Measurements from ENCODE around the gene FIBP.
A peak's percentile ranks its signal among the peaks of the same experiment; 100 is the strongest.
"Not testable (repeated sequence)": the region's sequence is repeated elsewhere in the genome, so short reads cannot be mapped to it uniquely, and the experiment has no call there.

The FIBP gene

GRCh38 chr11:65859095-65859811 is 29.0 kb downstream of the FIBP start:
- DNase-seq (ENCODE audit: low read depth): peak; percentile 95

GRCh38 chr11:65858681-65859087 is 29.6 kb downstream of the FIBP start:
- no peak for DNase-seq (ENCODE audit: low read depth)

GRCh38 chr11:65857853-65858680 is 30.2 kb downstream of the FIBP start, which contains the start of gene CFL1:
Gene CFL1, minus strand, starts transcription at chr11:65858180. Its CDS starts 81 bp downstream, at chr11:65858099.
- DNase-seq (ENCODE audit: low read depth): peak; percentile 95

- no peak for DNase-seq (ENCODE audit: low read depth)
These were observed 30.8 kb downstream of the FIBP start for GRCh38 chr11:65857500-65857852.

GRCh38 chr11:65856689-65857499 is 31.4 kb downstream of the FIBP start:
- peak; percentile 76 for DNase-seq (ENCODE audit: low read depth)

- DNase-seq (ENCODE audit: low read depth): no peak
These were observed 32.3 kb downstream of the FIBP start for GRCh38 chr11:65855927-65856363.

- DNase-seq (ENCODE audit: low read depth): no peak
These were observed 33.1 kb downstream of the FIBP start for GRCh38 chr11:65854852-65855837.

GRCh38 chr11:65854161-65854592 is 34.1 kb downstream of the FIBP start:
- DNase-seq (ENCODE audit: low read depth): no peak

GRCh38 chr11:65853246-65853979 is 34.9 kb downstream of the FIBP start:
- no peak for DNase-seq (ENCODE audit: low read depth)

- no peak for DNase-seq (ENCODE audit: low read depth)
These were observed 35.6 kb downstream of the FIBP start for GRCh38 chr11:65852508-65853245.

- DNase-seq (ENCODE audit: low read depth): no peak
These were observed 36.3 kb downstream of the FIBP start for GRCh38 chr11:65851811-65852507.

- no peak for DNase-seq (ENCODE audit: low read depth)
These were observed 37.1 kb downstream of the FIBP start for GRCh38 chr11:65851083-65851579.

GRCh38 chr11:65850217-65851082 is 37.8 kb downstream of the FIBP start:
- DNase-seq (ENCODE audit: low read depth): no peak

GRCh38 chr11:65849771-65850216 is 38.5 kb downstream of the FIBP start:
- DNase-seq (ENCODE audit: low read depth): no peak

- no peak for DNase-seq (ENCODE audit: low read depth)
These were observed 38.9 kb downstream of the FIBP start for GRCh38 chr11:65849366-65849765.

- not testable (repeated sequence) for DNase-seq (ENCODE audit: low read depth)
These were observed 39.6 kb downstream of the FIBP start for GRCh38 chr11:65848693-65849092.

GRCh38 chr11:65847746-65848145 is 40.5 kb downstream of the FIBP start:
- DNase-seq (ENCODE audit: low read depth): no peak
